ENCODE measurements around the gene TDO2. TPM values are rescaled to one million over a fixed set of nuclear protein-coding genes. Genes with fewer than 3 reads are reported as not detected.
"Not testable (repeated sequence)": the region's sequence is repeated elsewhere in the genome, so short reads cannot be mapped to it uniquely, and the experiment has no call there.

Gene TDO2
- polyA plus RNA-seq, 1 donor from 2014 or later, result 0.73 TPM

GRCh38 chr4:155930330-155930729 is 26.8 kb downstream of the TDO2 start:
- Histone ChIP-seq H3F3A (ENCODE audit: insufficient read depth, low read length, poor library complexity, severe bottlenecking) (no peaks in the 10 kb centered on the region), H3K27me3 (ENCODE audit: insufficient read depth, low read depth, low read length) (no peaks in the 10 kb centered on the region), H3K9ac (ENCODE audit: low read length) (no peak overlapping the region), H3K4me2 (ENCODE audit: low read length) (no peak overlapping the region), H3K79me2 (replicated peaks; ENCODE audit: insufficient read depth, low read length) (no peaks in the 10 kb centered on the region), H3K9me3 (ENCODE audit: low read length) (no peaks in the 10 kb centered on the region), H3K9me2 (ENCODE audit: insufficient read depth, low read length) (no peaks in the 10 kb centered on the region), H2AFZ (ENCODE audit: low read depth, low read length) (no peak overlapping the region), H3K27ac (ENCODE audit: low read length) (no peak overlapping the region), H3K4me3 (ENCODE audit: low read length) (no peak overlapping the region), H4K20me1 (ENCODE audit: insufficient read depth) (no peaks in the 10 kb centered on the region), H3K36me3 (ENCODE audit: insufficient read depth, low read length) (no peaks in the 10 kb centered on the region)
- TF ChIP-seq POLR2AphosphoS5 (IDR thresholded peaks at IDR 0.05) (no peak), MXI1 (conservative IDR thresholded peaks at IDR 0.05; ENCODE audit: poor library complexity, severe bottlenecking) (no peak)
- TF ChIP-seq, protein P1, sequence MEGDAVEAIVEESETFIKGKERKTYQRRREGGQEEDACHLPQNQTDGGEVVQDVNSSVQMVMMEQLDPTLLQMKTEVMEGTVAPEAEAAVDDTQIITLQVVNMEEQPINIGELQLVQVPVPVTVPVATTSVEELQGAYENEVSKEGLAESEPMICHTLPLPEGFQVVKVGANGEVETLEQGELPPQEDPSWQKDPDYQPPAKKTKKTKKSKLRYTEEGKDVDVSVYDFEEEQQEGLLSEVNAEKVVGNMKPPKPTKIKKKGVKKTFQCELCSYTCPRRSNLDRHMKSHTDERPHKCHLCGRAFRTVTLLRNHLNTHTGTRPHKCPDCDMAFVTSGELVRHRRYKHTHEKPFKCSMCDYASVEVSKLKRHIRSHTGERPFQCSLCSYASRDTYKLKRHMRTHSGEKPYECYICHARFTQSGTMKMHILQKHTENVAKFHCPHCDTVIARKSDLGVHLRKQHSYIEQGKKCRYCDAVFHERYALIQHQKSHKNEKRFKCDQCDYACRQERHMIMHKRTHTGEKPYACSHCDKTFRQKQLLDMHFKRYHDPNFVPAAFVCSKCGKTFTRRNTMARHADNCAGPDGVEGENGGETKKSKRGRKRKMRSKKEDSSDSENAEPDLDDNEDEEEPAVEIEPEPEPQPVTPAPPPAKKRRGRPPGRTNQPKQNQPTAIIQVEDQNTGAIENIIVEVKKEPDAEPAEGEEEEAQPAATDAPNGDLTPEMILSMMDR (IDR thresholded peaks at IDR 0.05; ENCODE audit: poor library complexity, severe bottlenecking), result no peak

- Histone ChIP-seq H3K9me3 (ENCODE audit: low read length) (no peaks in the 10 kb centered on the region), H4K20me1 (ENCODE audit: insufficient read depth) (no peaks in the 10 kb centered on the region), H3K79me2 (replicated peaks; ENCODE audit: insufficient read depth, low read length) (no peaks in the 10 kb centered on the region), H3K27me3 (ENCODE audit: insufficient read depth, low read depth, low read length) (no peaks in the 10 kb centered on the region), H3K36me3 (ENCODE audit: insufficient read depth, low read length) (no peaks in the 10 kb centered on the region), H3K9ac (ENCODE audit: low read length) (no peak overlapping the region), H3K4me2 (ENCODE audit: low read length) (no peak overlapping the region), H2AFZ (ENCODE audit: low read depth, low read length) (no peak overlapping the region), H3K9me2 (ENCODE audit: insufficient read depth, low read length) (no peaks in the 10 kb centered on the region), H3K4me3 (ENCODE audit: low read length) (no peak overlapping the region), H3K27ac (ENCODE audit: low read length) (no peak overlapping the region), H3F3A (ENCODE audit: insufficient read depth, low read length, poor library complexity, severe bottlenecking) (no peaks in the 10 kb centered on the region)
- TF ChIP-seq MXI1 (conservative IDR thresholded peaks at IDR 0.05; ENCODE audit: poor library complexity, severe bottlenecking) (no peak), POLR2AphosphoS5 (IDR thresholded peaks at IDR 0.05) (no peak), SMC3 (conservative IDR thresholded peaks at IDR 0.05; ENCODE audit: poor library complexity) (no peak), EP300 (conservative IDR thresholded peaks at IDR 0.05; ENCODE audit: poor library complexity, severe bottlenecking) (no peak), RAD21 (conservative IDR thresholded peaks at IDR 0.05) (no peak), TAF1 (IDR thresholded peaks at IDR 0.05; ENCODE audit: low read depth) (no peak), REST (IDR thresholded peaks at IDR 0.05; ENCODE audit: borderline replicate concordance) (no peak), EZH2 (IDR thresholded peaks at IDR 0.05; ENCODE audit: borderline replicate concordance, insufficient read depth, low read length, poor library complexity, severe bottlenecking) (no peak)
- TF ChIP-seq, protein P1 (IDR thresholded peaks at IDR 0.05; ENCODE audit: poor library complexity, severe bottlenecking), result no peak
Observed at GRCh38 chr4:155931634-155932033, 28.1 kb downstream of the TDO2 start.

DNA sequence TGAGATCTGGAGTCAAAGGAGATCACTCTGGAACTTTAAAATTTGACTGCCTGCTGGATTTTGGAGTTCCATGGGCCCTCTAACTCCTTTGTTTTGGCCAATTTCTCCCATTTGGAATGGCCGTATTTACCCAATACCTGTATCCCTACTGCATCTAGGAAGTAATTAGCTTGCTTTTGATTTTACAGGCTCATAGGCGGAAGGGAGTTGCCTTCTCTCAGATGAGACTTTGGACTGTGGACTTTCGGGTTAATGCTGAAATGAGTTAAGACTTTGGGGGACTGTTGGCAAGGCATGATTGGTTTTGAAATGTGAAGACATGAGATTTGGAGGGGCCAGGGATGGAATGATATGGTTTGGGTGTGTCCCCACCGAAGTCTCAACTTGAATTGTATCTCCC is 31.1 kb downstream of the TDO2 start:
- not testable (repeated sequence) for H3K9ac ChIP-seq (ENCODE audit: low read length); H4K20me1 ChIP-seq (ENCODE audit: insufficient read depth); H3K27ac ChIP-seq (ENCODE audit: low read length); H3K9me3 ChIP-seq (ENCODE audit: low read length); H3F3A ChIP-seq (ENCODE audit: insufficient read depth, low read length, poor library complexity, severe bottlenecking); H3K9me2 ChIP-seq (ENCODE audit: insufficient read depth, low read length); H2AFZ ChIP-seq (ENCODE audit: low read depth, low read length); H3K4me3 ChIP-seq (ENCODE audit: low read length); H3K36me3 ChIP-seq (ENCODE audit: insufficient read depth, low read length); H3K27me3 ChIP-seq (ENCODE audit: insufficient read depth, low read depth, low read length); H3K79me2 ChIP-seq (replicated peaks; ENCODE audit: insufficient read depth, low read length); H3K4me2 ChIP-seq (ENCODE audit: low read length)

Data from neural cell (in vitro differentiated cells).